GM19099 (cell line): ENCODE data around the gene CMC1.

Source experiments
- POLR2A ChIP-seq: IDR thresholded peaks from 3 replicates; pipeline ENCODE4 v1.6.1; 2011; ENCODE audit warnings: low read depth; ENCODE audit not compliant: insufficient read length; ENCODE audit errors: extremely low read depth

CMC1 gene

GRCh38 chr3:28279770-28280169 lies 38.4 kb downstream of the CMC1 start:
- TF ChIP-seq POLR2A = no peak

- no peak for TF ChIP-seq POLR2A
Measured at GRCh38 chr3:28280781-28281180, 39.4 kb downstream of the CMC1 start.

- no peak for TF ChIP-seq POLR2A
Measured at GRCh38 chr3:28286595-28286994, 45.2 kb downstream of the CMC1 start.

- no peak for TF ChIP-seq POLR2A
Measured at GRCh38 chr3:28287046-28287445, 45.6 kb downstream of the CMC1 start.

GRCh38 chr3:28290863-28291300 lies 49.5 kb downstream of the CMC1 start:
- no peak for TF ChIP-seq POLR2A

- TF ChIP-seq POLR2A = no peak
Measured at GRCh38 chr3:28291577-28291976, 50.2 kb downstream of the CMC1 start.

- TF ChIP-seq POLR2A = no peak
Measured at GRCh38 chr3:28292622-28293021, 51.2 kb downstream of the CMC1 start.

GRCh38 chr3:28294667-28295413 lies 53.4 kb downstream of the CMC1 start:
- no peak for TF ChIP-seq POLR2A

GRCh38 chr3:28295898-28296490 lies 54.6 kb downstream of the CMC1 start:
- TF ChIP-seq POLR2A = no peak

GRCh38 chr3:28299705-28300104 lies 58.3 kb downstream of the CMC1 start:
- TF ChIP-seq POLR2A = no peak

GRCh38 chr3:28300345-28300962 lies 59.0 kb downstream of the CMC1 start:
- no peak for TF ChIP-seq POLR2A

- TF ChIP-seq POLR2A = no peak
Measured at GRCh38 chr3:28301688-28302087, 60.3 kb downstream of the CMC1 start.

GRCh38 chr3:28308196-28308595 lies 66.8 kb downstream of the CMC1 start:
- no peak for TF ChIP-seq POLR2A

- TF ChIP-seq POLR2A = no peak
Measured at GRCh38 chr3:28315711-28316110, 74.3 kb downstream of the CMC1 start.

- TF ChIP-seq POLR2A = no peak
Measured at GRCh38 chr3:28316226-28316625, 74.8 kb downstream of the CMC1 start.

GRCh38 chr3:28317438-28318022 lies 76.1 kb downstream of the CMC1 start:
- no peak for TF ChIP-seq POLR2A

- no peak for TF ChIP-seq POLR2A
Measured at GRCh38 chr3:28320981-28321380, 79.6 kb downstream of the CMC1 start.

GRCh38 chr3:28322464-28322863 lies 81.0 kb downstream of the CMC1 start:
- TF ChIP-seq POLR2A = no peak
